GM12878 (cell line): ENCODE measurements around the gene UBE2D3. TPM values are rescaled to one million over a fixed set of nuclear protein-coding genes. Genes with fewer than 3 reads are reported as not detected.

Experiments used
- ATAC-seq: fragments of 200-7000 bp; cut with Tn5 transposase; 3 replicates; pipeline ENCODE4 v1.9.1; 2020; ENCODE audit warnings: mild to moderate bottlenecking, moderate library complexity
- Bru-seq: library from RNA; stranded (reverse); fragments of 400-500 nt; gene quantifications from one replicate; lab custom pipeline; 2021; lab: Mats Ljungman, UMichigan
- BruChase-seq, 2 experiments: library from RNA; stranded (reverse); fragments of 400-500 nt; gene quantifications; one replicate each; lab custom pipeline; 2021; lab: Mats Ljungman, UMichigan
- BruUV-seq: library from RNA; stranded (reverse); fragments of 400-500 nt; replicated peaks from 2 replicates; lab custom pipeline; 2021; lab: Mats Ljungman, UMichigan
- CTCF ChIA-PET: fragments of 300-600 bp; sonication (Branson Sonifier 250); formaldehyde crosslinking; extraction: SDS; loops from one replicate; lab custom pipeline; 2021; ENCODE audit warnings: inconsistent platforms; lab: Yijun Ruan, JAX
- POLR2A ChIA-PET: fragments of 350-600 bp; formaldehyde crosslinking; extraction: SDS; loops from one replicate; lab custom pipeline; 2021; ENCODE audit warnings: inconsistent platforms; lab: Charles Lee
- RAD21 ChIA-PET: fragments of 300-600 bp; sonication (Branson Sonifier 250); formaldehyde crosslinking; loops from one replicate; lab custom pipeline; 2023; ENCODE audit warnings: antibody characterized with exemption; ENCODE audit not compliant: unreplicated experiment; lab: Charles Lee
- SMC1A ChIA-PET: fragments of 300-600 bp; sonication (Branson Sonifier 250); formaldehyde crosslinking; loops from one replicate; lab custom pipeline; 2023; ENCODE audit not compliant: unreplicated experiment, uncharacterized antibody; lab: Charles Lee
- DNase-seq: peaks from one replicate; pipeline ENCODE4 v3.0.0-alpha.2; 2011; ENCODE audit warnings: low read depth, low spot score
- FAIRE-seq: peaks from 3 replicates; lab custom pipeline; 2011; peaks lifted over from hg19 to GRCh38; lab: Jason Lieb, UNC
- H2AFZ ChIP-seq: 2 replicates; pipeline ENCODE4 v1.6.0; 2011; ENCODE audit warnings: low read depth, low read length, control low read depth; ENCODE audit not compliant: control insufficient read depth
- H3K27ac ChIP-seq: 2 replicates; pipeline ENCODE4 v1.5.1; 2011; ENCODE audit warnings: control low read depth; ENCODE audit not compliant: control insufficient read depth, insufficient read depth
- H3K27me3 ChIP-seq, 2 experiments: replicated peaks in 1 of 2; 2 replicates each; pipeline versions ENCODE4 v1.6.0 to v1.6.1; 2011; ENCODE audit warnings: low read length in 1 of 2; ENCODE audit not compliant: control insufficient read depth in 2 of 2, insufficient read depth in 2 of 2
- H3K36me3 ChIP-seq, 2 experiments: 2 replicates each; pipeline ENCODE4 v1.5.1; 2011; ENCODE audit warnings: low read length in 1 of 2; ENCODE audit not compliant: control insufficient read depth in 2 of 2, insufficient read depth in 2 of 2
- H3K4me1 ChIP-seq: 2 replicates; pipeline ENCODE4 v1.6.1; 2011; ENCODE audit warnings: mild to moderate bottlenecking, low read length, moderate library complexity, mixed read lengths; ENCODE audit not compliant: control insufficient read depth, insufficient read depth
- H3K4me2 ChIP-seq: 2 replicates; pipeline ENCODE4 v1.6.0; 2011; ENCODE audit warnings: control low read depth; ENCODE audit not compliant: control insufficient read depth, insufficient read depth
- H3K4me3 ChIP-seq: fragments of 200-600 bp; sonication (generic); 2 replicates; pipeline ENCODE4 v1.5.1; 2016
- H3K79me2 ChIP-seq: 2 replicates; pipeline ENCODE4 v1.6.0; 2011; ENCODE audit warnings: low read length; ENCODE audit not compliant: control insufficient read depth, insufficient read depth
- H3K9ac ChIP-seq: 2 replicates; pipeline ENCODE4 v1.8.0; 2011; ENCODE audit warnings: low read length, control low read depth, mixed read lengths; ENCODE audit not compliant: control insufficient read depth, insufficient read depth
- H3K9me3 ChIP-seq: replicated peaks from 3 replicates; pipeline ENCODE4 v1.5.1; 2011; ENCODE audit warnings: mild to moderate bottlenecking, low read length; ENCODE audit not compliant: control insufficient read depth, insufficient read depth
- H4K20me1 ChIP-seq: 2 replicates; pipeline ENCODE4 v1.6.0; 2011; ENCODE audit not compliant: control insufficient read depth, insufficient read depth
- CBX3 ChIP-seq: fragments of 200-600 bp; sonication (generic); IDR thresholded peaks from 2 replicates; pipeline ENCODE4 v1.6.1; 2016; ENCODE audit warnings: low read depth, borderline replicate concordance
- HDGF ChIP-seq: fragments of 450-650 bp; IDR thresholded peaks from 2 replicates; pipeline ENCODE4 v1.6.1; 2016; ENCODE audit warnings: antibody characterized with exemption
- KAT2A ChIP-seq: conservative IDR thresholded peaks from 2 replicates; pipeline ENCODE4 v1.6.1; 2011; ENCODE audit warnings: low read depth, low read length; ENCODE audit not compliant: control insufficient read depth
- MEF2B ChIP-seq: fragments of 450-650 bp; IDR thresholded peaks from 2 replicates; pipeline ENCODE4 v1.6.1; 2018; ENCODE audit warnings: mild to moderate bottlenecking, moderate library complexity; ENCODE audit not compliant: partially characterized antibody, poor library complexity, severe bottlenecking
- PML ChIP-seq: IDR thresholded peaks from 2 replicates; pipeline ENCODE4 v1.6.1; 2012; ENCODE audit warnings: low read length, inconsistent platforms
- RELA ChIP-seq: fragments of 450-650 bp; IDR thresholded peaks from 2 replicates; pipeline ENCODE4 v1.8.0; 2014; ENCODE audit warnings: borderline replicate concordance; ENCODE audit not compliant: partially characterized antibody
- RUNX3 ChIP-seq: IDR thresholded peaks from 2 replicates; pipeline ENCODE4 v1.6.1; 2012; ENCODE audit warnings: low read length, inconsistent platforms
- SIX5 ChIP-seq: IDR thresholded peaks from 2 replicates; pipeline ENCODE4 v1.6.1; 2011; ENCODE audit warnings: mild to moderate bottlenecking, low read depth, low read length, moderate library complexity; ENCODE audit not compliant: severe bottlenecking
- SMC3 ChIP-seq: IDR thresholded peaks from 2 replicates; pipeline ENCODE4 v1.6.1; 2011; ENCODE audit warnings: low read length, improper control_type of control experiment, borderline replicate concordance
- SRF ChIP-seq, 2 experiments: IDR thresholded peaks; 2 replicates each; pipeline ENCODE4 v1.6.1; 2011; ENCODE audit warnings: low read depth in 2 of 2, low read length in 2 of 2, mild to moderate bottlenecking in 1 of 2, moderate library complexity in 1 of 2
- WGBS: methylation state at CpG from one replicate; pipeline ENCODE4 v1.1.6; 2016; ENCODE audit warnings: low lambda C conversion rate; ENCODE audit not compliant: insufficient replicate concordance, insufficient coverage; ENCODE audit errors: missing lambda C conversion rate; 5-methylcytosine and 5-hydroxymethylcytosine counted together
- in situ Hi-C: fragments of 300-500 bp; cut with MboI; formaldehyde crosslinking; loops from 9 replicates; pipeline ENCODE4 v1.14.3; 2018; ENCODE audit warnings: mixed read lengths
- intact Hi-C: fragments of 100-400 bp; cut with micrococcal nuclease; formaldehyde crosslinking; loops from one replicate; pipeline ENCODE4 v1.14.2; 2022; ENCODE audit not compliant: unreplicated experiment
- long read RNA-seq, 2 experiments: library from polyadenylated mRNA; unstranded; transcript quantifications; one replicate each; pipeline ENCODE4 v2.0.0, GENCODE V29; 2019 to 2020
- polyA minus RNA-seq, 3 experiments: library from RNA; depleted of rRNA, polyadenylated mRNA; stranded (reverse); fragments of >200 nt; gene quantifications; 2 replicates each; pipeline ENCODE4 v1.2.3, GENCODE V29; 2011
- polyA plus RNA-seq, 11 experiments: library from polyadenylated mRNA; depleted of rRNA in 4 of 11; unstranded in 6 of 11; stranded (reverse) in 5 of 11; fragments of >200 nt; fragmentation: Nextera tagmentation in 4 of 11; fragmentation: Illumina TruSeq in 1 of 11; extraction: Ambion mirVana in 4 of 11; extraction: Trizol in 1 of 11; gene quantifications; 1 replicate in 1 of 11; 2 replicates in 10 of 11; pipeline versions ENCODE4 v1.2.1 to v1.2.3, GENCODE V29; 2011 to 2016; ENCODE audit warnings: inconsistent platforms in 2 of 11, missing spikeins in 2 of 11, low read depth in 1 of 11
- total RNA-seq, 4 experiments: library from RNA; depleted of rRNA in 3 of 4; stranded (reverse); fragments of >200 nt in 3 of 4; fragmentation: Illumina TruSeq in 1 of 4; extraction: Trizol in 1 of 4; gene quantifications; 2 replicates each; pipeline versions ENCODE4 v1.2.1 to v1.2.3, GENCODE V29; 2013 to 2021
- TF ChIP-seq, protein P1 (sequence below): IDR thresholded peaks from 2 replicates; pipeline ENCODE4 v1.6.1; 2012; ENCODE audit warnings: low read depth, low read length, improper control_type of control experiment
- TF ChIP-seq, protein P2 (sequence below): fragments of 450-650 bp; IDR thresholded peaks from 2 replicates; pipeline ENCODE4 v1.6.1; 2017; ENCODE audit warnings: antibody characterized with exemption, mild to moderate bottlenecking, moderate library complexity

Gene UBE2D3
- 344 and 349 TPM in 2 replicates for total RNA-seq (2013; cell fraction: nucleolus; rRNA removed)
- total RNA-seq (2014; rRNA removed) (496 and 526 TPM in 2 replicates), total RNA-seq (2014; rRNA removed; fragmentation: Illumina TruSeq; extraction: Trizol) (304 and 308 TPM in 2 replicates), total RNA-seq (2021) (284 and 293 TPM in 2 replicates), polyA plus RNA-seq (2011; rRNA removed) (572 and 603 TPM in 2 replicates), polyA plus RNA-seq (2014; fragmentation: Illumina TruSeq; extraction: Trizol) (532 and 673 TPM in 2 replicates), polyA plus RNA-seq (2014; fragmentation: Nextera tagmentation; extraction: Ambion mirVana) (100 to 1,000 TPM; 162 to 186 TPM), polyA plus RNA-seq (2014; rRNA removed) (329 and 344 TPM in 2 replicates), polyA plus RNA-seq (2016; fragmentation: Nextera tagmentation; extraction: Ambion mirVana) (100 to 1,000 TPM; 460 to 472 TPM), polyA minus RNA-seq (2011; rRNA and poly(A)+ RNA removed) (260 and 370 TPM in 2 replicates), Bru-seq, nascent RNA (percentile 98 among the genes with signal in this experiment), BruChase-seq, experiment 1, labeled RNA remaining after a 6-hour chase (percentile 95 among the genes with signal in this experiment), BruChase-seq, experiment 2, labeled RNA remaining after a 2-hour chase (percentile 96 among the genes with signal in this experiment)
- polyA plus RNA-seq (2011; ENCODE audit: low read depth) = 341 TPM
- 397 and 415 TPM in 2 replicates for polyA plus RNA-seq (2011; cell fraction: cytosol; rRNA removed)
- polyA plus RNA-seq (2011; cell fraction: nucleus; rRNA removed) = 332 and 396 TPM in 2 replicates
- 276 and 301 TPM in 2 replicates for polyA plus RNA-seq (2012)
- 167 and 178 TPM in 2 replicates for polyA minus RNA-seq (2011; cell fraction: cytosol; rRNA and poly(A)+ RNA removed)
- 166 and 308 TPM in 2 replicates for polyA minus RNA-seq (2011; cell fraction: nucleus; rRNA and poly(A)+ RNA removed)
- long read RNA-seq, experiment 1, full-length matches to known transcripts = 355 of 441 reads
- long read RNA-seq, experiment 1, partial matches to known transcripts = 44 of 441 reads
- long read RNA-seq, experiment 1, other reads (novel, unspliced or antisense) = 42 of 441 reads
- long read RNA-seq, experiment 2, full-length matches to known transcripts = 1,670 of 1,915 reads
- long read RNA-seq, experiment 2, partial matches to known transcripts = 139 of 1,915 reads
- long read RNA-seq, experiment 2, other reads (novel, unspliced or antisense) = 106 of 1,915 reads

DNA sequence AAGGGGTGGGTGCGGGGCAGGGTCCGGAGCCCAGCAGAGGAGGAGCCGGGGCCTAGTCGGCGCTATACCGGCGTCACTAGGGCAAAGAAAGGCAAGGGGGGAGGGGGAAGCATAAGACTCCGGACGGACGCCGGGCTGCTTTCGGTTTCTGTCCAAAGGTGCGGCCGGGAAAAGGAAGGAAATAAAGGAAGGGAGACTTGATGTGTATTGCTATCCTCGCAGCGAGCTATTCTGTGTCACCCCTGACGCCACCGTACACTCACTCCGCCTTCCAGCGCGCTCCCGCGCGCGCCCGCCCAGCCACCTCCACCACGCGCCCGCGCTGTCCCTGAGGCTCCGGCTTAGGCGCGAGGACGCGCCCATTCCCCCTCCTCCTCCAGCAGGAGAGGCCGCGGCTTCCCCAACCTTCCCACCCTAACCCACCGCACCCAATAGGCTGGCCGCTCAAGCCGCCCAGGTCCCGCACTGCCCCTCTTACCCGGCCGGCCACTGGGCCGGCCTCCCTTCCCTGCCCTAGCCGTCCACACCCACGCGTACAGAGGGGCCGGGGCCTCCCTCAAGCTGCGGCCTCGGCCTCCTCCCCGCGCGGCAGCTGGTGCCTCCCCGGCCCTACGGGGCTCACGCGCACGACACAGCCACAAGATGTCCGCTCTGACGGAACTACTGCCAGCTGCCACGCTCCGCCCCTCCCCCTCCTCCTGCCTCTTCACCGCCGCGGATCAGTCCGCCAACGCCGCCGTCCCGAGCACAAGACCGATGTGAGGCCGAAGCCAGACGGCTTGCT, at the start of gene UBE2D3:
TSS of gene UBE2D3 (minus strand) at position 662 of the 784 bp plus-strand sequence. CDS start 1,043 bp downstream, outside the sequence.
- WGBS = under 1% methylated on average over 60 of the region's 73 CpGs
- intact Hi-C loops (loop anchor here (2.0 to 10.0 kb wide), 5 partner anchors 248 to 1665 kb away; partner anchors contain the start of genes BDH2, CXXC4 and SLC39A8), in situ Hi-C loops (no loop called here)
- H3K27ac ChIP-seq = peak within 1 kb of the TSS; percentile 99
- peaks cover 4% of the 10 kb centered on the region; the same call in 1 of the 2 replicates for H3K4me1 ChIP-seq
- FAIRE-seq (no peak), DNase-seq (peak; percentile 45), ATAC-seq (peak; percentile 58)
- no peaks in the 10 kb centered on the region for H3K27me3 ChIP-seq
- H3K79me2 ChIP-seq = peaks cover 63% of the 10 kb centered on the region
- peak within 1 kb of the TSS; percentile 89 for H3K4me3 ChIP-seq
- H3K36me3 ChIP-seq = peaks cover 0 to 3% of the 10 kb centered on the region in 2 experiments; a peak in 1 of 4 replicates
- RAD21 ChIA-PET = interaction anchor here (0.6 to 10.1 kb wide), 21 partner anchors 10 to 327 kb away, joined by 3 to 139 read pairs (median 5); partner anchors contain the start of genes BDH2, CISD2, MANBA and SLC9B1
- H2AFZ ChIP-seq = peak within 1 kb of the TSS; percentile 93
- POLR2A ChIA-PET = interaction anchor here (0.9 to 11.7 kb wide), 14 partner anchors 12 to 327 kb away, joined by 3 to 164 read pairs (median 4); partner anchors contain the start of genes CISD2, MANBA and NFKB1
- H3K4me2 ChIP-seq = peak within 1 kb of the TSS; percentile 91
- H4K20me1 ChIP-seq = no peaks in the 10 kb centered on the region; the same call in 1 of the 2 replicates
- no peaks in the 10 kb centered on the region for H3K9me3 ChIP-seq
- H3K9ac ChIP-seq = peak within 1 kb of the TSS; percentile 100
- SMC1A ChIA-PET = interaction anchor here (1.0 to 8.9 kb wide), 16 partner anchors 10 to 284 kb away, joined by 3 to 91 read pairs (median 6); partner anchors contain the start of genes BDH2, CISD2, MANBA and SLC9B2
- CTCF ChIA-PET = interaction anchor here (0.6 to 4.2 kb wide), 11 partner anchors 10 to 1803 kb away, joined by 3 to 30 read pairs (median 6); partner anchors contain the start of genes CISD2 and MANBA
- BruUV-seq = no TSS peak
- TF ChIP-seq PML (peak; percentile 89; the same call in 1 of the 2 replicates), RELA (peak; percentile 71), SMC3 (0 out of 2 replicates have a peak, but pooled peaks have one; percentile 11), KAT2A (no peak), SRF (IDR thresholded peaks at IDR 0.05; ENCODE audit: low read depth in 2 of 2, low read length in 2 of 2) (peak in 1 of 2 experiments; percentile 6; a peak in 1 of 4 replicates), MEF2B (peak; percentile 65), CBX3 (no peak), SIX5 (peak; percentile 7), RUNX3 (peak; percentile 59), HDGF (no peak)
- TF ChIP-seq, protein P1, sequence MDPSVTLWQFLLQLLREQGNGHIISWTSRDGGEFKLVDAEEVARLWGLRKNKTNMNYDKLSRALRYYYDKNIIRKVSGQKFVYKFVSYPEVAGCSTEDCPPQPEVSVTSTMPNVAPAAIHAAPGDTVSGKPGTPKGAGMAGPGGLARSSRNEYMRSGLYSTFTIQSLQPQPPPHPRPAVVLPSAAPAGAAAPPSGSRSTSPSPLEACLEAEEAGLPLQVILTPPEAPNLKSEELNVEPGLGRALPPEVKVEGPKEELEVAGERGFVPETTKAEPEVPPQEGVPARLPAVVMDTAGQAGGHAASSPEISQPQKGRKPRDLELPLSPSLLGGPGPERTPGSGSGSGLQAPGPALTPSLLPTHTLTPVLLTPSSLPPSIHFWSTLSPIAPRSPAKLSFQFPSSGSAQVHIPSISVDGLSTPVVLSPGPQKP = no peak; the same call in 1 of the 2 replicates
- TF ChIP-seq, protein P2, sequence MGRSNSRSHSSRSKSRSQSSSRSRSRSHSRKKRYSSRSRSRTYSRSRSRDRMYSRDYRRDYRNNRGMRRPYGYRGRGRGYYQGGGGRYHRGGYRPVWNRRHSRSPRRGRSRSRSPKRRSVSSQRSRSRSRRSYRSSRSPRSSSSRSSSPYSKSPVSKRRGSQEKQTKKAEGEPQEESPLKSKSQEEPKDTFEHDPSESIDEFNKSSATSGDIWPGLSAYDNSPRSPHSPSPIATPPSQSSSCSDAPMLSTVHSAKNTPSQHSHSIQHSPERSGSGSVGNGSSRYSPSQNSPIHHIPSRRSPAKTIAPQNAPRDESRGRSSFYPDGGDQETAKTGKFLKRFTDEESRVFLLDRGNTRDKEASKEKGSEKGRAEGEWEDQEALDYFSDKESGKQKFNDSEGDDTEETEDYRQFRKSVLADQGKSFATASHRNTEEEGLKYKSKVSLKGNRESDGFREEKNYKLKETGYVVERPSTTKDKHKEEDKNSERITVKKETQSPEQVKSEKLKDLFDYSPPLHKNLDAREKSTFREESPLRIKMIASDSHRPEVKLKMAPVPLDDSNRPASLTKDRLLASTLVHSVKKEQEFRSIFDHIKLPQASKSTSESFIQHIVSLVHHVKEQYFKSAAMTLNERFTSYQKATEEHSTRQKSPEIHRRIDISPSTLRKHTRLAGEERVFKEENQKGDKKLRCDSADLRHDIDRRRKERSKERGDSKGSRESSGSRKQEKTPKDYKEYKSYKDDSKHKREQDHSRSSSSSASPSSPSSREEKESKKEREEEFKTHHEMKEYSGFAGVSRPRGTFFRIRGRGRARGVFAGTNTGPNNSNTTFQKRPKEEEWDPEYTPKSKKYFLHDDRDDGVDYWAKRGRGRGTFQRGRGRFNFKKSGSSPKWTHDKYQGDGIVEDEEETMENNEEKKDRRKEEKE = no peak
